HepG2 (cell line): ENCODE data around the gene ANKRD6. TPM values are rescaled to one million over a fixed set of nuclear protein-coding genes. Genes with fewer than 3 reads are reported as not detected.

Experiments
- ATAC-seq: fragments of 200-7000 bp; cut with Tn5 transposase; 3 replicates; pipeline ENCODE4 v1.9.1; 2020; ENCODE audit warnings: mild to moderate bottlenecking, moderate library complexity
- BruUV-seq: library from RNA; stranded (reverse); fragments of 400-500 nt; replicated peaks from 2 replicates; lab custom pipeline; 2021; lab: Mats Ljungman, UMichigan
- CTCF ChIA-PET: fragments of 300-600 bp; formaldehyde crosslinking; extraction: SDS; loops from one replicate; lab custom pipeline; 2021; ENCODE audit warnings: low total read pairs, inconsistent platforms, low intra/inter-chr PET ratio; lab: Yijun Ruan, JAX
- POLR2A ChIA-PET: fragments of 350-600 bp; sonication (Branson Sonifier 250); formaldehyde crosslinking; loops from one replicate; lab custom pipeline; 2020; ENCODE audit warnings: antibody characterized with exemption, inconsistent platforms; lab: Yijun Ruan, JAX
- DNase-seq: peaks from one replicate; pipeline ENCODE4 v3.0.0-alpha.2; 2015; ENCODE audit warnings: low spot score
- FAIRE-seq: peaks from 3 replicates; lab custom pipeline; 2011; peaks lifted over from hg19 to GRCh38; lab: Jason Lieb, UNC
- H2AFZ ChIP-seq: one replicate; pipeline ENCODE4 v1.6.1; 2011; ENCODE audit warnings: low read length, inconsistent platforms
- H3K27ac ChIP-seq: fragments of 300-600 bp; 3 replicates; pipeline ENCODE4 v1.8.0; 2011; ENCODE audit warnings: mixed run types, mild to moderate bottlenecking, mixed read lengths, low read length, inconsistent platforms; ENCODE audit not compliant: insufficient read depth; ENCODE audit errors: extremely low read length
- H3K27me3 ChIP-seq, 2 experiments: fragments of 200-600 bp in 1 of 2; 2 replicates in 1 of 2; 3 replicates in 1 of 2; pipeline versions ENCODE4 v1.6.0 to v1.8.0; 2011; ENCODE audit warnings: low read length in 2 of 2, mild to moderate bottlenecking in 2 of 2, moderate library complexity in 2 of 2, inconsistent platforms in 1 of 2; ENCODE audit not compliant: insufficient read depth in 2 of 2, control insufficient read depth in 1 of 2
- H3K36me3 ChIP-seq, 2 experiments: fragments of 200-600 bp in 1 of 2; replicated peaks in 1 of 2; 2 replicates in 1 of 2; 3 replicates in 1 of 2; pipeline versions ENCODE4 v1.5.1 to v1.8.0; 2011; ENCODE audit warnings: low read length in 2 of 2, inconsistent platforms in 1 of 2; ENCODE audit not compliant: insufficient read depth in 2 of 2, control insufficient read depth in 1 of 2
- H3K4me1 ChIP-seq: 2 replicates; pipeline ENCODE4 v1.5.1; 2012; ENCODE audit warnings: low read length, inconsistent platforms; ENCODE audit not compliant: insufficient read depth
- H3K4me2 ChIP-seq: 2 replicates; pipeline ENCODE4 v1.6.0; 2011; ENCODE audit warnings: low read depth, low read length, inconsistent platforms
- H3K4me3 ChIP-seq, 3 experiments: fragments of 200-600 bp in 1 of 3; sonication (generic), shearing (Covaris generic) in 1 of 3; replicated peaks in 1 of 3; 2 replicates each; pipeline ENCODE4 v1.5.1; 2011 to 2016; ENCODE audit warnings: low read length in 3 of 3, inconsistent platforms in 2 of 3, low read depth in 2 of 3, mild to moderate bottlenecking in 2 of 3, control low read depth in 1 of 3, mixed read lengths in 1 of 3; ENCODE audit not compliant: insufficient read depth in 1 of 3
- H3K79me2 ChIP-seq: one replicate; pipeline ENCODE4 v1.6.1; 2011; ENCODE audit warnings: low read length, inconsistent platforms; ENCODE audit not compliant: insufficient read depth
- H3K9ac ChIP-seq: 2 replicates; pipeline ENCODE4 v1.6.0; 2011; ENCODE audit warnings: mild to moderate bottlenecking, low read depth, low read length, inconsistent platforms; ENCODE audit not compliant: insufficient read depth
- H3K9me3 ChIP-seq: 2 replicates; pipeline ENCODE4 v1.5.1; 2012; ENCODE audit warnings: mild to moderate bottlenecking, low read length
- H4K20me1 ChIP-seq: 2 replicates; pipeline ENCODE4 v1.6.0; 2011; ENCODE audit warnings: inconsistent platforms, mild to moderate bottlenecking, low read length, moderate library complexity; ENCODE audit not compliant: insufficient read depth
- E2F1 ChIP-seq: sonication (generic); formaldehyde crosslinking; IDR thresholded peaks from 2 replicates; pipeline ENCODE4 v1.5.0; 2020; ENCODE audit warnings: missing genetic modification reagents
- ELK4 ChIP-seq: sonication (generic); formaldehyde crosslinking; IDR thresholded peaks from 2 replicates; pipeline ENCODE4 v1.9.0; 2021; ENCODE audit warnings: missing genetic modification reagents, borderline replicate concordance
- GATAD1 ChIP-seq: IDR thresholded peaks from 2 replicates; pipeline ENCODE4 v1.6.1; 2016; ENCODE audit warnings: missing genetic modification reagents, missing compliant biosample characterization
- PTBP1 ChIP-seq: fragments of 200-400 bp; formaldehyde crosslinking; IDR thresholded peaks from 2 replicates; pipeline ENCODE4 v1.6.1; 2018; ENCODE audit warnings: low read length, low read depth; ENCODE audit not compliant: poor library complexity, severe bottlenecking
- RFXAP ChIP-seq: sonication (generic); formaldehyde crosslinking; IDR thresholded peaks from 2 replicates; pipeline ENCODE4 v1.4.0; 2020; ENCODE audit warnings: missing genetic modification reagents, borderline replicate concordance
- SIX4 ChIP-seq: sonication (generic); formaldehyde crosslinking; IDR thresholded peaks from 2 replicates; pipeline ENCODE4 v1.4.0; 2020; ENCODE audit warnings: missing genetic modification reagents
- STAT5B ChIP-seq: sonication (generic); formaldehyde crosslinking; IDR thresholded peaks from 2 replicates; pipeline ENCODE4 v1.4.0; 2020; ENCODE audit warnings: missing genetic modification reagents
- TEAD2 ChIP-seq: sonication (generic); formaldehyde crosslinking; IDR thresholded peaks from 2 replicates; pipeline ENCODE4 v1.9.0; 2021; ENCODE audit warnings: missing genetic modification reagents
- ZFP36L1 ChIP-seq: sonication (generic); formaldehyde crosslinking; IDR thresholded peaks from 2 replicates; pipeline ENCODE4 v1.8.0; 2022; ENCODE audit warnings: mild to moderate bottlenecking, missing genetic modification reagents, moderate library complexity
- ZHX2 ChIP-seq, 2 experiments: sonication (generic) in 1 of 2; formaldehyde crosslinking in 1 of 2; IDR thresholded peaks; 2 replicates each; pipeline versions ENCODE4 v1.6.1 to v1.9.0; 2014 to 2022; ENCODE audit warnings: antibody characterized with exemption in 1 of 2, borderline replicate concordance in 1 of 2, inconsistent platforms in 1 of 2, low read depth in 1 of 2, missing genetic modification reagents in 1 of 2
- ZNF20 ChIP-seq: sonication (generic); formaldehyde crosslinking; IDR thresholded peaks from 2 replicates; pipeline ENCODE4 v1.4.0; 2020; ENCODE audit warnings: mild to moderate bottlenecking, moderate library complexity, missing genetic modification reagents
- ZNF33A ChIP-seq: sonication (generic); formaldehyde crosslinking; IDR thresholded peaks from 2 replicates; pipeline ENCODE4 v1.5.1; 2020; ENCODE audit warnings: missing genetic modification reagents, mild to moderate bottlenecking, moderate library complexity, borderline replicate concordance
- ZNF713 ChIP-seq: sonication (generic); formaldehyde crosslinking; IDR thresholded peaks from 2 replicates; pipeline ENCODE4 v1.4.0; 2020; ENCODE audit warnings: mild to moderate bottlenecking, missing genetic modification reagents
- ZNF724P ChIP-seq: sonication (generic); formaldehyde crosslinking; IDR thresholded peaks from 2 replicates; pipeline ENCODE4 v1.8.0; 2022; ENCODE audit warnings: missing genetic modification reagents, borderline replicate concordance
- ZNF770 ChIP-seq: sonication (generic); formaldehyde crosslinking; IDR thresholded peaks from 2 replicates; pipeline ENCODE4 v1.5.0; 2020; ENCODE audit warnings: mild to moderate bottlenecking, missing genetic modification reagents
- WGBS: methylation state at CpG from one replicate; pipeline ENCODE4 v1.1.6; 2017; ENCODE audit warnings: low lambda C conversion rate; 5-methylcytosine and 5-hydroxymethylcytosine counted together
- in situ Hi-C: cut with HindIII; loops from 2 replicates; pipeline ENCODE4 v1.10.0; 2017; ENCODE audit warnings: low pct_unique_long_range_greater_than_20kb; ENCODE audit not compliant: extremely low pct_ligation_motif_present
- intact Hi-C: fragments of 100-400 bp; cut with micrococcal nuclease; formaldehyde crosslinking; loops from one replicate; pipeline ENCODE4 v1.10.0; 2022; ENCODE audit not compliant: unreplicated experiment
- polyA plus RNA-seq, 8 experiments: library from polyadenylated mRNA; depleted of rRNA in 3 of 8; stranded (reverse) in 7 of 8; unstranded in 1 of 8; fragments of >200 nt; fragmentation: Illumina TruSeq in 4 of 8; extraction: Trizol in 4 of 8; gene quantifications; 2 replicates each; pipeline versions ENCODE4 v1.2.1 to v1.2.3, GENCODE V29; 2011 to 2016; ENCODE audit warnings: low read depth in 4 of 8, missing spikeins in 1 of 8, mixed read lengths in 1 of 8; ENCODE audit not compliant: insufficient read depth in 1 of 8
- total RNA-seq, 5 experiments: library from RNA; depleted of rRNA; stranded (reverse); fragments of >200 nt; fragmentation: Illumina TruSeq; extraction: Trizol; gene quantifications; 2 replicates each; pipeline ENCODE4 v1.2.3, GENCODE V29; 2016; ENCODE audit warnings: low read depth in 1 of 5

ANKRD6 gene
- total and polyA plus RNA-seq, 2 of the 13 experiments (the other 11 are each of a cell fraction or from before 2014, with no cell fraction given) = 0.18 to 0.36 TPM

- Histone ChIP-seq H3K36me3 (no peaks in the 10 kb centered on the region), H3K9me3 (no peaks in the 10 kb centered on the region), H3K4me3 (no peak overlapping the region), H3K27ac (no peak overlapping the region), H3K9ac (no peak overlapping the region), H4K20me1 (no peaks in the 10 kb centered on the region), H3K4me1 (no peaks in the 10 kb centered on the region), H3K79me2 (no peaks in the 10 kb centered on the region), H2AFZ (no peak overlapping the region), H3K27me3 (no peaks in the 10 kb centered on the region), H3K4me2 (no peak overlapping the region)
- ChIA-PET POLR2A (no interaction called here), CTCF (no interaction called here)
- 46% methylated on average over 2 of the region's 2 CpGs for WGBS
- BruUV-seq = no TSS peak
- ATAC-seq (no peak), FAIRE-seq (no peak), DNase-seq (no peak)
- in situ Hi-C loops = no loop called here
- intact Hi-C loops = no loop called here
- TF ChIP-seq ZNF770 (CRISPR knock-in tag) (no peak), STAT5B (no peak), GATAD1 (CRISPR knock-in tag) (no peak), PTBP1 (no peak), ELK4 (CRISPR knock-in tag) (no peak), ZHX2 (IDR thresholded peaks at IDR 0.05; ENCODE audit: low read depth) (no peak), ZHX2 (CRISPR knock-in tag; IDR thresholded peaks at IDR 0.05; ENCODE audit: borderline replicate concordance) (no peak), ZFP36L1 (CRISPR knock-in tag) (no peak), SIX4 (CRISPR knock-in tag) (no peak), ZNF20 (CRISPR knock-in tag) (no peak), ZNF713 (CRISPR knock-in tag) (no peak), ZNF33A (CRISPR knock-in tag) (no peak), TEAD2 (CRISPR knock-in tag) (no peak), RFXAP (no peak), E2F1 (no peak), ZNF724P (CRISPR knock-in tag) (no peak)
Measured at GRCh38 chr6:89454300-89454699, 21.3 kb downstream of the ANKRD6 start.
